Measurements from ENCODE around the gene ZNF621. TPM values are rescaled to one million over a fixed set of nuclear protein-coding genes. Genes with fewer than 3 reads are reported as not detected.

The ZNF621 gene
- total RNA-seq, 1 experiment from 2014 or later = 20.0 TPM

DNA sequence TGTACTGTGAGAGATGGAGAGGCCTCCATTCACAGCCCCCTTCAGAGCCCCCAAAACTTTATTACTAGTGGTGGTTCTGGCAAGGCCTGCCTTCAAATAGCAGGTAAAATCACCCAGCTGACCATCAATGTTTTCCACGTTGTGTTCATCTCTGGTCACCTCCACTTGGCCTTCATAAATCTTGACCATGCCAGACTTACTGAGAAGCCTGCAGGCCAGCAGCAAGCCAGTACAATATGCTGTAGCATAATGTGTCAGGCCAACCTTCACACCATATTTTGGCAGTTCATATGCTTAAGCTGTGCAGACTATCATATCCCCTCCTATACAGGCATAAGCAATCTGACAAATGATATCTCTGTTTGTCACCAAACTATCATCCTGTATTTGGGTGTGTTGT, 62.1 kb downstream of the ZNF621 start:
- H3K4me3 Mint-ChIP-seq = no peak overlapping the region
- no peak overlapping the region for H3K27ac Mint-ChIP-seq
- no peaks in the 10 kb centered on the region for H3K9me3 Mint-ChIP-seq
- no peaks in the 10 kb centered on the region for H3K36me3 Mint-ChIP-seq
- ChIA-PET POLR2A (no interaction called here), CTCF (interaction anchor here (1.0 kb wide), 1 partner anchor 192 kb away, joined by 4 read pairs; no protein-coding TSS in a partner anchor)
- DNase-seq (ENCODE audit: low spot score) (no peak), ATAC-seq (no peak)
- TF ChIP-seq KAT7 (CRISPR knock-in tag; IDR thresholded peaks at IDR 0.05; ENCODE audit: borderline replicate concordance) (no peak), ZNF423 (CRISPR knock-in tag; IDR thresholded peaks at IDR 0.05) (no peak), SMAD4 (CRISPR knock-in tag; IDR thresholded peaks at IDR 0.05) (no peak)
- TF ChIP-seq, protein P1, sequence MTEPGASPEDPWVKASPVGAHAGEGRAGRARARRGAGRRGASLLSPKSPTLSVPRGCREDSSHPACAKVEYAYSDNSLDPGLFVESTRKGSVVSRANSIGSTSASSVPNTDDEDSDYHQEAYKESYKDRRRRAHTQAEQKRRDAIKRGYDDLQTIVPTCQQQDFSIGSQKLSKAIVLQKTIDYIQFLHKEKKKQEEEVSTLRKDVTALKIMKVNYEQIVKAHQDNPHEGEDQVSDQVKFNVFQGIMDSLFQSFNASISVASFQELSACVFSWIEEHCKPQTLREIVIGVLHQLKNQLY (CRISPR knock-in tag; IDR thresholded peaks at IDR 0.05) = no peak
- TF ChIP-seq, protein P2, sequence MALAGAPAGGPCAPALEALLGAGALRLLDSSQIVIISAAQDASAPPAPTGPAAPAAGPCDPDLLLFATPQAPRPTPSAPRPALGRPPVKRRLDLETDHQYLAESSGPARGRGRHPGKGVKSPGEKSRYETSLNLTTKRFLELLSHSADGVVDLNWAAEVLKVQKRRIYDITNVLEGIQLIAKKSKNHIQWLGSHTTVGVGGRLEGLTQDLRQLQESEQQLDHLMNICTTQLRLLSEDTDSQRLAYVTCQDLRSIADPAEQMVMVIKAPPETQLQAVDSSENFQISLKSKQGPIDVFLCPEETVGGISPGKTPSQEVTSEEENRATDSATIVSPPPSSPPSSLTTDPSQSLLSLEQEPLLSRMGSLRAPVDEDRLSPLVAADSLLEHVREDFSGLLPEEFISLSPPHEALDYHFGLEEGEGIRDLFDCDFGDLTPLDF (CRISPR knock-in tag; IDR thresholded peaks at IDR 0.05) = no peak
- TF ChIP-seq, protein P3, sequence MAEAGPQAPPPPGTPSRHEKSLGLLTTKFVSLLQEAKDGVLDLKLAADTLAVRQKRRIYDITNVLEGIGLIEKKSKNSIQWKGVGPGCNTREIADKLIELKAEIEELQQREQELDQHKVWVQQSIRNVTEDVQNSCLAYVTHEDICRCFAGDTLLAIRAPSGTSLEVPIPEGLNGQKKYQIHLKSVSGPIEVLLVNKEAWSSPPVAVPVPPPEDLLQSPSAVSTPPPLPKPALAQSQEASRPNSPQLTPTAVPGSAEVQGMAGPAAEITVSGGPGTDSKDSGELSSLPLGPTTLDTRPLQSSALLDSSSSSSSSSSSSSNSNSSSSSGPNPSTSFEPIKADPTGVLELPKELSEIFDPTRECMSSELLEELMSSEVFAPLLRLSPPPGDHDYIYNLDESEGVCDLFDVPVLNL (CRISPR knock-in tag; IDR thresholded peaks at IDR 0.05; ENCODE audit: borderline replicate concordance, low read depth) = no peak
- TF ChIP-seq, protein P4, sequence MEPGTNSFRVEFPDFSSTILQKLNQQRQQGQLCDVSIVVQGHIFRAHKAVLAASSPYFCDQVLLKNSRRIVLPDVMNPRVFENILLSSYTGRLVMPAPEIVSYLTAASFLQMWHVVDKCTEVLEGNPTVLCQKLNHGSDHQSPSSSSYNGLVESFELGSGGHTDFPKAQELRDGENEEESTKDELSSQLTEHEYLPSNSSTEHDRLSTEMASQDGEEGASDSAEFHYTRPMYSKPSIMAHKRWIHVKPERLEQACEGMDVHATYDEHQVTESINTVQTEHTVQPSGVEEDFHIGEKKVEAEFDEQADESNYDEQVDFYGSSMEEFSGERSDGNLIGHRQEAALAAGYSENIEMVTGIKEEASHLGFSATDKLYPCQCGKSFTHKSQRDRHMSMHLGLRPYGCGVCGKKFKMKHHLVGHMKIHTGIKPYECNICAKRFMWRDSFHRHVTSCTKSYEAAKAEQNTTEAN (CRISPR knock-in tag; IDR thresholded peaks at IDR 0.05) = no peak
- H3K27me3 Mint-ChIP-seq (ENCODE audit: low read depth) = peaks cover 13% of the 10 kb centered on the region; the same call in 1 of the 2 replicates
- H3K4me1 Mint-ChIP-seq = peaks cover 38% of the 10 kb centered on the region

DNA sequence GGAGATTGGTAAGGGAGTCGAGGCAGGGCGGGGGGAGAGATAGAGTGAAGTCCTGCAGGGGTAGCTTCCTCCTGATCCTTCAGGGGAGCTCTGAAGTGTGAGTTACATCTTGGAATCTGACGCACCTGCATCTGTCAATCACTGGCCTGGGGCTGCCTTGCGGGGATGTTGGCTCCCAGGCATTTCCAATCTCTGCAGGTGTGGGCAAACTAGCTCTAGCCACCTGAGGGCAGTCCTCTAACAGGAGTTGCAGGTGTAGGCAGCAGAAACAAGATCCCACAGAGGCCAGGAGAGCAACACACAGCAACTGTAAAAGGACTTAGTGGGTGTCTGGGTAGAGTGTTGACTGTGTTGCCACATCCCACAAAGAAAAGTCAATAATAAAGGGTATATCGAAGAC, 63.6 kb downstream of the ZNF621 start:
- ChIA-PET CTCF (interaction anchor here (0.8 to 1.1 kb wide), 4 partner anchors 209 to 551 kb away, joined by 3 to 4 read pairs (median 3); no protein-coding TSS in a partner anchor), POLR2A (interaction anchor here (1.1 kb wide), 1 partner anchor 611 kb away, joined by 6 read pairs; the partner anchor contains the start of gene CTNNB1)
- Mint-ChIP-seq H3K27me3 (ENCODE audit: low read depth) (peaks cover 13% of the 10 kb centered on the region; the same call in 1 of the 2 replicates), H3K9me3 (no peaks in the 10 kb centered on the region), H3K4me3 (no peak overlapping the region), H3K4me1 (peaks cover 28% of the 10 kb centered on the region), H3K27ac (no peak overlapping the region), H3K36me3 (no peaks in the 10 kb centered on the region)
- peak; percentile 18; the same call in 1 of the 2 replicates for TF ChIP-seq ZNF121 (CRISPR knock-in tag; IDR thresholded peaks at IDR 0.05)
- TF ChIP-seq NR3C1 (CRISPR knock-in tag; conservative IDR thresholded peaks at IDR 0.05; ENCODE audit: low read depth) = no peak
- ATAC-seq (peak; percentile 79), DNase-seq (ENCODE audit: low spot score) (peak; percentile 61)

Other genes with a start within 250 kb of the ZNF621 start
- 82.0 to 93.2 TPM (median 90.6 TPM) in 3 replicates for gene EIF1B, start 215.3 kb upstream of the ZNF621 start, total RNA-seq (2021)
- 0.39 to 0.50 TPM (median 0.44 TPM) in 3 replicates for gene ENTPD3, start 137.8 kb upstream of the ZNF621 start, total RNA-seq (2021)
- 2,759 to 2,816 TPM (median 2,760 TPM) in 3 replicates for gene RPL14, start 67.6 kb upstream of the ZNF621 start, total RNA-seq (2021)
- gene ZNF619, start 47.8 kb upstream of the ZNF621 start, total RNA-seq (2021) = 7.2 to 11.2 TPM (median 9.7 TPM) in 3 replicates
- 15.6 to 19.8 TPM (median 17.2 TPM) in 3 replicates for gene ZNF620, start 18.9 kb upstream of the ZNF621 start, total RNA-seq (2021)